ENCODE results near the gene TCTN3.

- TF ChIP-seq CTCF (IDR thresholded peaks at IDR 0.05) (no peak), POLR2A (IDR thresholded peaks at IDR 0.05) (no peak), POLR2AphosphoS5 (IDR thresholded peaks at IDR 0.05) (no peak), EP300 (IDR thresholded peaks at IDR 0.05) (no peak)
Measured at GRCh38 chr10:95697429-95697828, 3.7 kb upstream of the TCTN3 start.

Data from gastroesophageal sphincter (tissue), 3 donors.